Measurements from ENCODE around the gene PITPNC1.

GRCh38 chr17:67377488-67378453 lies 690 bp downstream of the PITPNC1 start:
- no peak for TF ChIP-seq EP300 (conservative IDR thresholded peaks at IDR 0.05; ENCODE audit: poor library complexity, severe bottlenecking)
- TF ChIP-seq EZH2 (IDR thresholded peaks at IDR 0.05; ENCODE audit: borderline replicate concordance, insufficient read depth, low read length, poor library complexity, severe bottlenecking) = no peak
- no peak for TF ChIP-seq CTCF (IDR thresholded peaks at IDR 0.05; ENCODE audit: poor library complexity, severe bottlenecking)
- no peak for TF ChIP-seq RAD21 (conservative IDR thresholded peaks at IDR 0.05)
- TF ChIP-seq, protein P1, sequence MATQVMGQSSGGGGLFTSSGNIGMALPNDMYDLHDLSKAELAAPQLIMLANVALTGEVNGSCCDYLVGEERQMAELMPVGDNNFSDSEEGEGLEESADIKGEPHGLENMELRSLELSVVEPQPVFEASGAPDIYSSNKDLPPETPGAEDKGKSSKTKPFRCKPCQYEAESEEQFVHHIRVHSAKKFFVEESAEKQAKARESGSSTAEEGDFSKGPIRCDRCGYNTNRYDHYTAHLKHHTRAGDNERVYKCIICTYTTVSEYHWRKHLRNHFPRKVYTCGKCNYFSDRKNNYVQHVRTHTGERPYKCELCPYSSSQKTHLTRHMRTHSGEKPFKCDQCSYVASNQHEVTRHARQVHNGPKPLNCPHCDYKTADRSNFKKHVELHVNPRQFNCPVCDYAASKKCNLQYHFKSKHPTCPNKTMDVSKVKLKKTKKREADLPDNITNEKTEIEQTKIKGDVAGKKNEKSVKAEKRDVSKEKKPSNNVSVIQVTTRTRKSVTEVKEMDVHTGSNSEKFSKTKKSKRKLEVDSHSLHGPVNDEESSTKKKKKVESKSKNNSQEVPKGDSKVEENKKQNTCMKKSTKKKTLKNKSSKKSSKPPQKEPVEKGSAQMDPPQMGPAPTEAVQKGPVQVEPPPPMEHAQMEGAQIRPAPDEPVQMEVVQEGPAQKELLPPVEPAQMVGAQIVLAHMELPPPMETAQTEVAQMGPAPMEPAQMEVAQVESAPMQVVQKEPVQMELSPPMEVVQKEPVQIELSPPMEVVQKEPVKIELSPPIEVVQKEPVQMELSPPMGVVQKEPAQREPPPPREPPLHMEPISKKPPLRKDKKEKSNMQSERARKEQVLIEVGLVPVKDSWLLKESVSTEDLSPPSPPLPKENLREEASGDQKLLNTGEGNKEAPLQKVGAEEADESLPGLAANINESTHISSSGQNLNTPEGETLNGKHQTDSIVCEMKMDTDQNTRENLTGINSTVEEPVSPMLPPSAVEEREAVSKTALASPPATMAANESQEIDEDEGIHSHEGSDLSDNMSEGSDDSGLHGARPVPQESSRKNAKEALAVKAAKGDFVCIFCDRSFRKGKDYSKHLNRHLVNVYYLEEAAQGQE (IDR thresholded peaks at IDR 0.05; ENCODE audit: borderline replicate concordance) = no peak
- no peak for TF ChIP-seq POLR2AphosphoS5 (IDR thresholded peaks at IDR 0.05)
- no peak for TF ChIP-seq TAF1 (IDR thresholded peaks at IDR 0.05; ENCODE audit: low read depth)

Data from neural cell (in vitro differentiated cells).